Left colon (tissue), 2 donors: ENCODE results near the gene DST. TPM values are rescaled to one million over a fixed set of nuclear protein-coding genes. Genes with fewer than 3 reads are reported as not detected.
A peak's percentile ranks its signal among the peaks of the same experiment; 100 is the strongest.

Experiments
- ATAC-seq: fragments of 200-7000 bp; cut with Tn5 transposase; one replicate; pipeline ENCODE4 v1.9.1; 2020; ENCODE audit warnings: mild to moderate bottlenecking, moderate library complexity
- DNase-seq, 2 donors: peaks; one replicate each; pipeline ENCODE4 v3.0.0-alpha.2; 2020
- intact Hi-C, 2 donors: fragments of 100-400 bp; cut with DNase I in 1 of 2; cut with micrococcal nuclease in 1 of 2; formaldehyde crosslinking; loops; one replicate each; pipeline versions ENCODE4 v1.11.2 to v1.14.0; 2022; cut with DNase I, micrococcal nuclease
- long read RNA-seq: library from polyadenylated mRNA; unstranded; transcript quantifications from one replicate; pipeline ENCODE4 v2.0.0, GENCODE V29; 2021
- total RNA-seq, 2 donors: library from RNA; stranded (reverse); fragmentation: NEBNext Ultra II Directional; extraction: Animal tissue kit (Norgen Biotek cat#: 25700); gene quantifications; one replicate each; pipeline ENCODE4 v1.2.1, GENCODE V29; 2021
- donor health status: DM: no; HTN: no; CAD: no.
- donor health status: DM: yes; HTN: yes; CAD: no.

DST gene
- 100 to 1,000 TPM; 179 to 332 TPM for total RNA-seq
- long read RNA-seq, partial matches to known transcripts = 24 of 35 reads
- long read RNA-seq, other reads (novel, unspliced or antisense) = 7 of 35 reads

DNA sequence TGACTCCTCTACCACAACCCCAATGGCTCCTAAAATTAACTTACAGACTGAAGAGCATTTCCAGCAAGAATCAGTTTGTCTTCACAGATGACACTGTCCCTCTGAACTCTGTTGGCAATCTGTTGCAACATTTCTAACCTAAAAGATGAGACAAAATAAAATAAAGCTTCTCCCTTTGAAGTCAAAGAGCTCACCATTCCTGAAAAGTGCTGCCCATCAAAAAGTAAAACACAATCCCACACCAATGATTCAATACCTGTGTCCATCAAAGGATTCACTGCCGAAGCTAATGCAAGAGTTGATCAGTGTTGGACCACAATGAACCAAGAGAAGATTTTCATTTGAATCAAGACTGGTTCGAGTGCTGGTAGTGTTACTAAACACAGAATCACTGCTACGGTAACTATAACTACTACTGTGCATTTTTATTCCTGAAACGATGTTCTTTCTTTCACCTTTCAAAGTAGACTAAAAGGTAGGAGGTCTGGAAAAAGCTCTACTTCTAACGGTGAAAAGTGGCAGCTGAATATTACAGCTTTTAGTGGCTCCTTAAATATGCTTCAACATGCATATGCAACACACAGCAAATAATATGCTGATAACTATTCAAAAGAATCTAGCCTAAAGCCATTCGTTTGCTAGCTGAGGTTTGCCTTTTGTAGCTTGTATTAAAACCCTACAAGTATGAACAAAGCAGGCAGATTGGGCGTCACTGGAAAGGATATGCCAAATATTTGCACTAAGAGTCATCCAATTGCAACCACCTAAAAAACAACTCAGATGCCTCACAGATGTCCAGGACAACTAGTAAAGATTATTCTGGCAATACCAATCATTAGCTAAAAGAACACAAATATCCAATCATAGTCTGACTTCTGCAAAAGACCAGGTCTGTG lies at the start of gene DST:
Gene DST, minus strand, starts transcription at position 524 of the 896 bp plus-strand sequence.
- intact Hi-C loops = no loop called here
- no peak for DNase-seq
- ATAC-seq = peak; percentile 44

GRCh38 chr6:56691814-56692213 lies 49.1 kb upstream of the DST start:
- intact Hi-C loops = loop anchor here in 1 of 2 donors (10.0 kb wide), 1 partner anchor 57 kb away; no protein-coding TSS in a partner anchor
- ATAC-seq (no peak), DNase-seq (no peak)

- intact Hi-C loops = loop anchor here in 1 of 2 donors (10.0 kb wide), 1 partner anchor 56 kb away; no protein-coding TSS in a partner anchor
- ATAC-seq (peak; percentile 65), DNase-seq (no peak)
Measured at GRCh38 chr6:56691286-56691595, 48.6 kb upstream of the DST start.

DNA sequence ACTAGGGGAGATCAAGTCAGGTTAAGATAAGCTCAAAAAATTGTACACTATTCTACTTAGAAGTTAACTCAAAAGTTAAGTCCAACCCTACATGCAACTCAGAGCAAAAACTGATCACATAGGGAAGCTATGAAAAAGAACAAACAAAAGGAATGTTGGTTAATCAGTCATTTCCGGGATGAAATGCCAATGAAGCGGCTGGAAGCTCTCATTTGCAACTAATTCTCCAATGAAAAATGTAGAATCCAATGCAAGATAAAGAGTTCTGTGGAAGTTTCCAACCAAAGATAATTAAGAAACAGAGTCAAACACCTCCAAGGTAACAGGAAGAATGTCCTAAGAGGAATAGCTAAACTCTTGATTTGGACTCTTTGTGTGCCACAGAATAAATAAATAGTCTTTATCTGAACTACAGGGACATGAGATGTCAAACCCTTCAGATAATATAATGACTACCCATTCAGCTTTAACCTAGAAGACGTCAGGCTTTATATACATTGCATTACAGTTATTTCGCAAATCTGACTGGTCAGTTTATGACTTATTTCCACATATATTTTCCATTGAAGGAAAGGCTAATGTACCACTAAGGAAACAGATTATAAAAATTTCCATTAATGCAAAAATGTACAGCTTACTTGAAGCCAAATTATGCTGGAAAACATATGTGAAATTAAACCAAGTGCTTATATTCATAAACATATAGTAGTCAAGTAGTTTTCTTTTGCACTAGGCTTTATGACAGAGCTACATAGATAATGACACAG lies 48.0 kb upstream of the DST start:
- intact Hi-C loops = loop anchor here in 1 of 2 donors (10.0 kb wide), 1 partner anchor 56 kb away; no protein-coding TSS in a partner anchor
- ATAC-seq (peak; percentile 23), DNase-seq (no peak)

- DNase-seq (no peak), ATAC-seq (no peak)
- intact Hi-C loops = loop anchor here in 1 of 2 donors (10.0 kb wide), 1 partner anchor 55 kb away; no protein-coding TSS in a partner anchor
Measured at GRCh38 chr6:56689663-56690062, 47.0 kb upstream of the DST start.

GRCh38 chr6:56689114-56689513 lies 46.4 kb upstream of the DST start:
- ATAC-seq (no peak), DNase-seq (no peak)
- intact Hi-C loops = no loop called here

- DNase-seq (no peak), ATAC-seq (no peak)
- intact Hi-C loops = no loop called here
Measured at GRCh38 chr6:56688521-56688920, 45.8 kb upstream of the DST start.

GRCh38 chr6:56687551-56687950 lies 44.9 kb upstream of the DST start:
- ATAC-seq (no peak), DNase-seq (no peak)
- intact Hi-C loops = no loop called here

GRCh38 chr6:56686429-56686828 lies 43.7 kb upstream of the DST start:
- intact Hi-C loops = no loop called here
- no peak for ATAC-seq

GRCh38 chr6:56685994-56686393 lies 43.3 kb upstream of the DST start:
- DNase-seq = no peak

More at GRCh38 chr6:56686429-56686828, 43.7 kb upstream of the DST start:
- DNase-seq = no peak

GRCh38 chr6:56685102-56685733 lies 42.5 kb upstream of the DST start:
- ATAC-seq = no peak
- no peak for DNase-seq
- intact Hi-C loops = no loop called here

More at GRCh38 chr6:56685994-56686393, 43.3 kb upstream of the DST start:
- no peak for ATAC-seq
- intact Hi-C loops = no loop called here

- no peak for ATAC-seq
- DNase-seq = no peak
- intact Hi-C loops = no loop called here
Measured at GRCh38 chr6:56684342-56685101, 41.8 kb upstream of the DST start.

GRCh38 chr6:56683882-56684281 lies 41.2 kb upstream of the DST start:
- DNase-seq = no peak
- intact Hi-C loops = no loop called here
- peak; percentile 94 for ATAC-seq

DNA sequence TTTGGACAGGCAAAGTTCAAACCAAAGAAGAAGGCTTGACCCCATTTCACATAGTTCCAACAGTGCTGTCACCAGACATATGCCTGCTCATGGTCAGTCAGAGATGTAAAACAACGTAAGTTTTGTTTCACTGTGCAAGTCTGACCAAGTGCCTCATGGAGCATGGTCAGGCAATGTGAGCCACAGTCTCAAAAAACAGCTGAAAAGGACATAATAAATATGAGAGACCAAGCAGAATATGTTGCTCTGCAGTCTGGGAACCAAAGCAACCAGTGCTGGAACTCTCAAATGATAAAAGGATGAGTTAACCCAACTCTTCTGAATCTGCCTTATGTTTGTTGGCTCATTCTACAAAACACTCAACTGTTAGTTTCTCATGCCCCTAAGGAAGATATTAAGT lies 39.9 kb upstream of the DST start:
- ATAC-seq = no peak
- DNase-seq = no peak
- intact Hi-C loops = no loop called here

DNA sequence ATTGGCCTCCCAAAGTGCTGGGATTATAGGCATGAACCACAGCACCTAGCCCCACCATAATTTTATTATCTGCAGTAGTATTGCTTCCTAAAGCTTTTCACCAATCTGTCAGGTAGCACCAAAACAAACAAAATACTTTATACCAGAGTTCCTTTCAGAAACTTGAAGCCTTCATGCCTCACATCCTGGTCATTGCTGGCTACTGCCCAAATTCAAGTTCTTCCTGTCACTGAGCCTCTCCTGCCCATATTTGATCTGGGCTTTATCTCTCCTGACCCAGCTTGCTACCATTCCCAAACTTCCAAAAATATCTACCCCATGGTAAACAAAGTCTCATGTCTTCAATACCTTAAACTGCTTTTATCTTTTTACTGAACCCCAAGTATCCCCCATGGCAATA lies 34.9 kb upstream of the DST start:
- intact Hi-C loops = no loop called here
- peak; percentile 29 for ATAC-seq

GRCh38 chr6:56671651-56672461 lies 29.2 kb upstream of the DST start:
- ATAC-seq (peak; percentile 86), DNase-seq (peak; percentile 40 to 42)
- intact Hi-C loops = no loop called here

More for the DNA sequence above, 34.9 kb upstream of the DST start:
- no peak for DNase-seq

DNA sequence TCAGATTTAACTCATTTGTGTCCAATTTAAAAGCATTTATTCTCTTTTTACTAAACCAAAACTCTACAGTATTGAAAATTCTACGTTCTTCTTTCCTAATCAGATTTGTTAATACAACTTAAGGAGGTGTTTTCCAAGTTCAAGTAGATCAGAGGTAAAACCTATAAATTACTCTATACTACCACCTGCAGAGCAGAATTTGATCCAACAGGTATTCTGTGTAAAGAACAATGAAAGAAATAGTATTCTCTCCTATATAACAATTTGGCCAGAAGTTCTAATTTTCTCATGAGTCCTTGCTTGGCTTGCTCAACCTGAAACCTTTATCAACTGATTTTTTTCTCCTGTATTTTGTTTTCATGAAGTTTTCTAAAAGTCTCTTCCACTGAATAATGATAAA lies 28.5 kb upstream of the DST start:
- ATAC-seq (peak; percentile 68), DNase-seq (no peak)
- intact Hi-C loops = no loop called here

- no peak for ATAC-seq
- DNase-seq = no peak
- intact Hi-C loops = no loop called here
Measured at GRCh38 chr6:56669041-56669440, 26.4 kb upstream of the DST start.
